ENCODE measurements around the gene KLF14. TPM values are rescaled to one million over a fixed set of nuclear protein-coding genes. Genes with fewer than 3 reads are reported as not detected.

Gene KLF14
- total RNA-seq, 1 experiment from 2014 or later, result not detected

DNA sequence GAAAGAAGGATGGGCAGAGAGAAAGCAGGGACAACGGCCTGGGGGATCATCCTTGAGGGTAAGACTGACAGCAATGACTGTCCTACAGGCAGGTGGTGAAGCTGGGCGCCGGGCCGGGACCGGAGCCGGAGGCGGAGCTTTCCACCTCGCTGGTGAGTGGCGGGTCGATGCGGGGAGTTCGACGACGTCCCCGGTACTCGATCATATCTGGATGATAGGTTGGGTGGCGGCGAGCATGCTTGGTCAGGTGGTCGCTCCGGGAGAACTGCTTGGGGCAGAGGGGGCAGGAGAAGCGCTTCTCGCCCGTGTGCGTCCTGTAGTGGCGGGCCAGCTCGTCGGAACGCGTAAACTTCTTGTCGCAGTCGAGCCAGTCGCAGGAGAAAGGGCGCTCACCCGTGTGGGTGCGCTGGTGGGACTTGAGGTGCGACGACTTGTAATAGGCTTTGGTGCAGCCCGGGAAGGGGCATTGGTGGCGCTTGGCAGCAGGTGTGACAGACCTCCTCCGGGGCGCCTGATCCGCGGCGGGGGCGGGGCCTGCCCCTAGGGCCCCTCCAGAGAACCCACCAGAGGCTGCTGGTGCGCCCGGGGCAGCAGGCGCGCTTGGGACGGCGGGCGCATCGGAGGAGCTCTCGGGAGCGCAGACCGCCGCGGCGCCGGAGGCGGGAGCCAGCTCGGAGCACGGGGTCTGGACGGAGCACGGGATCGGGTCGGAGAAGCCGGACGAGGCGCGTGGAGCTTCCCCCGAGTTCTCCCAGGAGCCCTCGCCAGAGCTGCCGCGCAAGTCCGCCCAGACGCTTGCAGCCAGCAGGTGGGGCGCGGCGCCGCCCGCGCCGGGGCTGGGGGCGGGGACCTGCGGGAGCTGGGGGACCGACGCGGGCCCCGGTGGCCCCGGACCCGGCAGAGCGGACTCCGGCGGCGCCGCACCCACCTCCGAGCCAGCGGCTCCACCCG is 752 bp downstream of the KLF14 start (continued):
- TF ChIP-seq, protein P1, sequence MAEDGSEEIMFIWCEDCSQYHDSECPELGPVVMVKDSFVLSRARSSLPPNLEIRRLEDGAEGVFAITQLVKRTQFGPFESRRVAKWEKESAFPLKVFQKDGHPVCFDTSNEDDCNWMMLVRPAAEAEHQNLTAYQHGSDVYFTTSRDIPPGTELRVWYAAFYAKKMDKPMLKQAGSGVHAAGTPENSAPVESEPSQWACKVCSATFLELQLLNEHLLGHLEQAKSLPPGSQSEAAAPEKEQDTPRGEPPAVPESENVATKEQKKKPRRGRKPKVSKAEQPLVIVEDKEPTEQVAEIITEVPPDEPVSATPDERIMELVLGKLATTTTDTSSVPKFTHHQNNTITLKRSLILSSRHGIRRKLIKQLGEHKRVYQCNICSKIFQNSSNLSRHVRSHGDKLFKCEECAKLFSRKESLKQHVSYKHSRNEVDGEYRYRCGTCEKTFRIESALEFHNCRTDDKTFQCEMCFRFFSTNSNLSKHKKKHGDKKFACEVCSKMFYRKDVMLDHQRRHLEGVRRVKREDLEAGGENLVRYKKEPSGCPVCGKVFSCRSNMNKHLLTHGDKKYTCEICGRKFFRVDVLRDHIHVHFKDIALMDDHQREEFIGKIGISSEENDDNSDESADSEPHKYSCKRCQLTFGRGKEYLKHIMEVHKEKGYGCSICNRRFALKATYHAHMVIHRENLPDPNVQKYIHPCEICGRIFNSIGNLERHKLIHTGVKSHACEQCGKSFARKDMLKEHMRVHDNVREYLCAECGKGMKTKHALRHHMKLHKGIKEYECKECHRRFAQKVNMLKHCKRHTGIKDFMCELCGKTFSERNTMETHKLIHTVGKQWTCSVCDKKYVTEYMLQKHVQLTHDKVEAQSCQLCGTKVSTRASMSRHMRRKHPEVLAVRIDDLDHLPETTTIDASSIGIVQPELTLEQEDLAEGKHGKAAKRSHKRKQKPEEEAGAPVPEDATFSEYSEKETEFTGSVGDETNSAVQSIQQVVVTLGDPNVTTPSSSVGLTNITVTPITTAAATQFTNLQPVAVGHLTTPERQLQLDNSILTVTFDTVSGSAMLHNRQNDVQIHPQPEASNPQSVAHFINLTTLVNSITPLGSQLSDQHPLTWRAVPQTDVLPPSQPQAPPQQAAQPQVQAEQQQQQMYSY (CRISPR knock-in tag; IDR thresholded peaks at IDR 0.05), result no peak
- 0 out of 2 replicates have a peak, but pooled peaks have one; percentile 45 for TF ChIP-seq ESRRA (CRISPR knock-in tag; IDR thresholded peaks at IDR 0.05; ENCODE audit: borderline replicate concordance)
- TF ChIP-seq, protein P2, sequence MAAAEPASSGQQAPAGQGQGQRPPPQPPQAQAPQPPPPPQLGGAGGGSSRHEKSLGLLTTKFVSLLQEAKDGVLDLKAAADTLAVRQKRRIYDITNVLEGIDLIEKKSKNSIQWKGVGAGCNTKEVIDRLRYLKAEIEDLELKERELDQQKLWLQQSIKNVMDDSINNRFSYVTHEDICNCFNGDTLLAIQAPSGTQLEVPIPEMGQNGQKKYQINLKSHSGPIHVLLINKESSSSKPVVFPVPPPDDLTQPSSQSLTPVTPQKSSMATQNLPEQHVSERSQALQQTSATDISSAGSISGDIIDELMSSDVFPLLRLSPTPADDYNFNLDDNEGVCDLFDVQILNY (CRISPR knock-in tag; IDR thresholded peaks at IDR 0.05), result peak; percentile 35; the same call in 1 of the 2 replicates
- TF ChIP-seq, protein P3, sequence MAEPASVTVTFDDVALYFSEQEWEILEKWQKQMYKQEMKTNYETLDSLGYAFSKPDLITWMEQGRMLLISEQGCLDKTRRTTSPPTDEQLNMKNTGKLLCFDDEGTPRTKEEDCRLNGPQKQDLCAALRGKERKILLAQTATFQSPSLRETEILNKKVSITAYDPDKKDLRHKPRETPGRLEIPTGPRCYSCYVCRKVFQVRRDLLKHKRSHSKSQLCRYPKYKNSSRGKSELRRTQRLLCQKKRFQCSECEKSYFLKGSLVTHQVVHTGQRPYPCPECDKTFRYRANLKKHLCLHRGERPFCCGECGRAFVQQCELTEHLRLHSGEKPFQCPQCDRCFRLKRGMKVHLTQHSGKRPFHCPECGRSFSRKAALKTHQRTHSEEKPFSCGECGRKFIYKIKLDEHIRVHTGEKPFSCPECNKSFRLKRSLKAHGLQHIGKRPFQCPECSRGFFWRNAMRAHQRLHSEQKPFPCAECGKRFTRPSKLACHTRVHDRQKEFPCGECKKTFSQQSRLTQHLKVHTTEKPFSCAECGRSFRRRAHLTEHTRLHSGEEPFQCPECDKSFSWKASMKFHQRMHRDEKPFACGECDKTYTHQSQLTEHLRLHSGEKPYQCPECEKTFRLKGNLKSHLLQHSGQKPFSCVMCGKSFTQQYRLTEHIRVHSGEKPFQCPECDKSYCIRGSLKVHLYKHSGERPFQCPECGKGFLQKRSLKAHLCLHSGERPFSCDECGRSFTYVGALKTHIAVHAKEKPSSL (CRISPR knock-in tag; conservative IDR thresholded peaks at IDR 0.05), result no peak
- no peak for TF ChIP-seq ZNF219 (CRISPR knock-in tag; IDR thresholded peaks at IDR 0.05; ENCODE audit: borderline replicate concordance)
- TF ChIP-seq, protein P4, sequence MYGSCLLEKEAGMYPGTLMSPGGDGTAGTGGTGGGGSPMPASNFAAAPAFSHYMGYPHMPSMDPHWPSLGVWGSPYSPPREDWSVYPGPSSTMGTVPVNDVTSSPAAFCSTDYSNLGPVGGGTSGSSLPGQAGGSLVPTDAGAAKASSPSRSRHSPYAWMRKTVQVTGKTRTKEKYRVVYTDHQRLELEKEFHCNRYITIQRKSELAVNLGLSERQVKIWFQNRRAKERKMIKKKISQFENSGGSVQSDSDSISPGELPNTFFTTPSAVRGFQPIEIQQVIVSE (CRISPR knock-in tag; IDR thresholded peaks at IDR 0.05; ENCODE audit: borderline replicate concordance), result no peak
- no peak for TF ChIP-seq CREM (CRISPR knock-in tag; IDR thresholded peaks at IDR 0.05)
- TF ChIP-seq SP1 (CRISPR knock-in tag; conservative IDR thresholded peaks at IDR 0.05), result no peak; the same call in 1 of the 2 replicates
- TF ChIP-seq ELF4 (CRISPR knock-in tag; IDR thresholded peaks at IDR 0.05; ENCODE audit: low read depth), result no peak
- TF ChIP-seq IRF2 (CRISPR knock-in tag; IDR thresholded peaks at IDR 0.05; ENCODE audit: borderline replicate concordance, low read depth), result no peak
- no peak for TF ChIP-seq MYBL2 (CRISPR knock-in tag; IDR thresholded peaks at IDR 0.05)
- no peak for TF ChIP-seq TEAD4 (CRISPR knock-in tag; IDR thresholded peaks at IDR 0.05)
- TF ChIP-seq ZNF121 (CRISPR knock-in tag; IDR thresholded peaks at IDR 0.05), result no peak
- TF ChIP-seq, protein P5, sequence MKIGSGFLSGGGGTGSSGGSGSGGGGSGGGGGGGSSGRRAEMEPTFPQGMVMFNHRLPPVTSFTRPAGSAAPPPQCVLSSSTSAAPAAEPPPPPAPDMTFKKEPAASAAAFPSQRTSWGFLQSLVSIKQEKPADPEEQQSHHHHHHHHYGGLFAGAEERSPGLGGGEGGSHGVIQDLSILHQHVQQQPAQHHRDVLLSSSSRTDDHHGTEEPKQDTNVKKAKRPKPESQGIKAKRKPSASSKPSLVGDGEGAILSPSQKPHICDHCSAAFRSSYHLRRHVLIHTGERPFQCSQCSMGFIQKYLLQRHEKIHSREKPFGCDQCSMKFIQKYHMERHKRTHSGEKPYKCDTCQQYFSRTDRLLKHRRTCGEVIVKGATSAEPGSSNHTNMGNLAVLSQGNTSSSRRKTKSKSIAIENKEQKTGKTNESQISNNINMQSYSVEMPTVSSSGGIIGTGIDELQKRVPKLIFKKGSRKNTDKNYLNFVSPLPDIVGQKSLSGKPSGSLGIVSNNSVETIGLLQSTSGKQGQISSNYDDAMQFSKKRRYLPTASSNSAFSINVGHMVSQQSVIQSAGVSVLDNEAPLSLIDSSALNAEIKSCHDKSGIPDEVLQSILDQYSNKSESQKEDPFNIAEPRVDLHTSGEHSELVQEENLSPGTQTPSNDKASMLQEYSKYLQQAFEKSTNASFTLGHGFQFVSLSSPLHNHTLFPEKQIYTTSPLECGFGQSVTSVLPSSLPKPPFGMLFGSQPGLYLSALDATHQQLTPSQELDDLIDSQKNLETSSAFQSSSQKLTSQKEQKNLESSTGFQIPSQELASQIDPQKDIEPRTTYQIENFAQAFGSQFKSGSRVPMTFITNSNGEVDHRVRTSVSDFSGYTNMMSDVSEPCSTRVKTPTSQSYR (CRISPR knock-in tag; IDR thresholded peaks at IDR 0.05), result peak; percentile 67; the same call in 1 of the 2 replicates
- TF ChIP-seq, protein P6, sequence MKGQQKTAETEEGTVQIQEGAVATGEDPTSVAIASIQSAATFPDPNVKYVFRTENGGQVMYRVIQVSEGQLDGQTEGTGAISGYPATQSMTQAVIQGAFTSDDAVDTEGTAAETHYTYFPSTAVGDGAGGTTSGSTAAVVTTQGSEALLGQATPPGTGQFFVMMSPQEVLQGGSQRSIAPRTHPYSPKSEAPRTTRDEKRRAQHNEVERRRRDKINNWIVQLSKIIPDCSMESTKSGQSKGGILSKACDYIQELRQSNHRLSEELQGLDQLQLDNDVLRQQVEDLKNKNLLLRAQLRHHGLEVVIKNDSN (CRISPR knock-in tag; IDR thresholded peaks at IDR 0.05), result no peak
- TF ChIP-seq, protein P7, sequence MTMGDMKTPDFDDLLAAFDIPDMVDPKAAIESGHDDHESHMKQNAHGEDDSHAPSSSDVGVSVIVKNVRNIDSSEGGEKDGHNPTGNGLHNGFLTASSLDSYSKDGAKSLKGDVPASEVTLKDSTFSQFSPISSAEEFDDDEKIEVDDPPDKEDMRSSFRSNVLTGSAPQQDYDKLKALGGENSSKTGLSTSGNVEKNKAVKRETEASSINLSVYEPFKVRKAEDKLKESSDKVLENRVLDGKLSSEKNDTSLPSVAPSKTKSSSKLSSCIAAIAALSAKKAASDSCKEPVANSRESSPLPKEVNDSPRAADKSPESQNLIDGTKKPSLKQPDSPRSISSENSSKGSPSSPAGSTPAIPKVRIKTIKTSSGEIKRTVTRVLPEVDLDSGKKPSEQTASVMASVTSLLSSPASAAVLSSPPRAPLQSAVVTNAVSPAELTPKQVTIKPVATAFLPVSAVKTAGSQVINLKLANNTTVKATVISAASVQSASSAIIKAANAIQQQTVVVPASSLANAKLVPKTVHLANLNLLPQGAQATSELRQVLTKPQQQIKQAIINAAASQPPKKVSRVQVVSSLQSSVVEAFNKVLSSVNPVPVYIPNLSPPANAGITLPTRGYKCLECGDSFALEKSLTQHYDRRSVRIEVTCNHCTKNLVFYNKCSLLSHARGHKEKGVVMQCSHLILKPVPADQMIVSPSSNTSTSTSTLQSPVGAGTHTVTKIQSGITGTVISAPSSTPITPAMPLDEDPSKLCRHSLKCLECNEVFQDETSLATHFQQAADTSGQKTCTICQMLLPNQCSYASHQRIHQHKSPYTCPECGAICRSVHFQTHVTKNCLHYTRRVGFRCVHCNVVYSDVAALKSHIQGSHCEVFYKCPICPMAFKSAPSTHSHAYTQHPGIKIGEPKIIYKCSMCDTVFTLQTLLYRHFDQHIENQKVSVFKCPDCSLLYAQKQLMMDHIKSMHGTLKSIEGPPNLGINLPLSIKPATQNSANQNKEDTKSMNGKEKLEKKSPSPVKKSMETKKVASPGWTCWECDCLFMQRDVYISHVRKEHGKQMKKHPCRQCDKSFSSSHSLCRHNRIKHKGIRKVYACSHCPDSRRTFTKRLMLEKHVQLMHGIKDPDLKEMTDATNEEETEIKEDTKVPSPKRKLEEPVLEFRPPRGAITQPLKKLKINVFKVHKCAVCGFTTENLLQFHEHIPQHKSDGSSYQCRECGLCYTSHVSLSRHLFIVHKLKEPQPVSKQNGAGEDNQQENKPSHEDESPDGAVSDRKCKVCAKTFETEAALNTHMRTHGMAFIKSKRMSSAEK (CRISPR knock-in tag; IDR thresholded peaks at IDR 0.05; ENCODE audit: borderline replicate concordance), result no peak
- TF ChIP-seq, protein P8, sequence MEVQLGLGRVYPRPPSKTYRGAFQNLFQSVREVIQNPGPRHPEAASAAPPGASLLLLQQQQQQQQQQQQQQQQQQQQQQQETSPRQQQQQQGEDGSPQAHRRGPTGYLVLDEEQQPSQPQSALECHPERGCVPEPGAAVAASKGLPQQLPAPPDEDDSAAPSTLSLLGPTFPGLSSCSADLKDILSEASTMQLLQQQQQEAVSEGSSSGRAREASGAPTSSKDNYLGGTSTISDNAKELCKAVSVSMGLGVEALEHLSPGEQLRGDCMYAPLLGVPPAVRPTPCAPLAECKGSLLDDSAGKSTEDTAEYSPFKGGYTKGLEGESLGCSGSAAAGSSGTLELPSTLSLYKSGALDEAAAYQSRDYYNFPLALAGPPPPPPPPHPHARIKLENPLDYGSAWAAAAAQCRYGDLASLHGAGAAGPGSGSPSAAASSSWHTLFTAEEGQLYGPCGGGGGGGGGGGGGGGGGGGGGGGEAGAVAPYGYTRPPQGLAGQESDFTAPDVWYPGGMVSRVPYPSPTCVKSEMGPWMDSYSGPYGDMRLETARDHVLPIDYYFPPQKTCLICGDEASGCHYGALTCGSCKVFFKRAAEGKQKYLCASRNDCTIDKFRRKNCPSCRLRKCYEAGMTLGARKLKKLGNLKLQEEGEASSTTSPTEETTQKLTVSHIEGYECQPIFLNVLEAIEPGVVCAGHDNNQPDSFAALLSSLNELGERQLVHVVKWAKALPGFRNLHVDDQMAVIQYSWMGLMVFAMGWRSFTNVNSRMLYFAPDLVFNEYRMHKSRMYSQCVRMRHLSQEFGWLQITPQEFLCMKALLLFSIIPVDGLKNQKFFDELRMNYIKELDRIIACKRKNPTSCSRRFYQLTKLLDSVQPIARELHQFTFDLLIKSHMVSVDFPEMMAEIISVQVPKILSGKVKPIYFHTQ (CRISPR knock-in tag; IDR thresholded peaks at IDR 0.05), result no peak
